K562 (cell line): Measurements from ENCODE around the gene IQGAP3. TPM values are rescaled to one million over a fixed set of nuclear protein-coding genes. Genes with fewer than 3 reads are reported as not detected.

Source experiments
- ASH1L ChIP-seq: fragments of 450-650 bp; IDR thresholded peaks from 2 replicates; pipeline ENCODE4 v1.6.1; 2018; ENCODE audit warnings: borderline replicate concordance, mild to moderate bottlenecking, low read depth; ENCODE audit not compliant: partially characterized antibody
- FOS ChIP-seq: IDR thresholded peaks from 3 replicates; pipeline ENCODE4 v1.6.1; 2011; ENCODE audit not compliant: insufficient read length; ENCODE audit errors: extremely low read depth
- FOSL1 ChIP-seq: fragments of 200-800 bp; sonication (Bioruptor generic); conservative IDR thresholded peaks from 2 replicates; pipeline ENCODE4 v1.6.1; 2016; ENCODE audit warnings: missing genetic modification characterization, missing compliant biosample characterization
- GTF2E2 ChIP-seq: fragments of 200-800 bp; sonication (Bioruptor generic); IDR thresholded peaks from 2 replicates; pipeline ENCODE4 v1.6.1; 2016; ENCODE audit warnings: missing genetic modification characterization, missing compliant biosample characterization
- ID3 ChIP-seq, 2 experiments: fragments of 250-450 bp in 1 of 2; fragments of 450-650 bp in 1 of 2; sonication (Bioruptor Pico) in 1 of 2; IDR thresholded peaks; 2 replicates each; pipeline versions ENCODE4 v1.6.1 to v1.8.0; 2016 to 2021; ENCODE audit warnings: mild to moderate bottlenecking in 2 of 2, moderate library complexity in 2 of 2, missing compliant biosample characterization in 1 of 2, missing genetic modification characterization in 1 of 2
- MAFK ChIP-seq: IDR thresholded peaks from 2 replicates; pipeline ENCODE4 v1.6.1; 2011; ENCODE audit warnings: low read length, improper control_type of control experiment
- PHF8 ChIP-seq: fragments of 200-600 bp; sonication (generic); IDR thresholded peaks from 2 replicates; pipeline ENCODE4 v1.6.1; 2012; ENCODE audit warnings: mixed run types, mild to moderate bottlenecking, inconsistent platforms, low read length, moderate library complexity, borderline replicate concordance
- PREB ChIP-seq: sonication (generic); formaldehyde crosslinking; IDR thresholded peaks from 2 replicates; pipeline ENCODE4 v1.8.1; 2023; ENCODE audit warnings: mild to moderate bottlenecking, missing genetic modification reagents
- RB1 ChIP-seq: fragments of 450-650 bp; IDR thresholded peaks from 2 replicates; pipeline ENCODE4 v1.6.1; 2017; ENCODE audit warnings: low read depth, mild to moderate bottlenecking
- SRSF1 ChIP-seq: fragments of 200-400 bp; formaldehyde crosslinking; IDR thresholded peaks from 2 replicates; pipeline ENCODE4 v1.6.1; 2017; ENCODE audit warnings: mild to moderate bottlenecking, low read depth, low read length, moderate library complexity
- STAT5A ChIP-seq: IDR thresholded peaks from 2 replicates; pipeline ENCODE4 v1.6.1; 2012; ENCODE audit warnings: low read length, inconsistent platforms, borderline replicate concordance
- TAL1 ChIP-seq: fragments of 450-650 bp; IDR thresholded peaks from 2 replicates; pipeline ENCODE4 v1.6.1; 2016; ENCODE audit warnings: mild to moderate bottlenecking
- ZBTB9 ChIP-seq: fragments of 450-650 bp; formaldehyde crosslinking; IDR thresholded peaks from 2 replicates; pipeline ENCODE4 v1.4.0; 2020; ENCODE audit warnings: mild to moderate bottlenecking, moderate library complexity
- ZNF224 ChIP-seq: sonication (generic); formaldehyde crosslinking; IDR thresholded peaks from 2 replicates; pipeline ENCODE4 v1.8.0; 2022; ENCODE audit warnings: mild to moderate bottlenecking, missing genetic modification reagents
- ZNF445 ChIP-seq: fragments of 250-450 bp; sonication (Bioruptor Pico); IDR thresholded peaks from 2 replicates; pipeline ENCODE4 v1.4.0; 2020; ENCODE audit warnings: low read depth, mild to moderate bottlenecking, moderate library complexity
- ZNF764 ChIP-seq: fragments of 250-450 bp; sonication (Bioruptor Pico); IDR thresholded peaks from 2 replicates; pipeline ENCODE4 v1.4.0; 2020; ENCODE audit warnings: low read depth, mild to moderate bottlenecking, moderate library complexity
- polyA plus RNA-seq, 8 experiments: library from polyadenylated mRNA; depleted of rRNA in 4 of 8; stranded (reverse) in 5 of 8; unstranded in 3 of 8; fragments of >200 nt; fragmentation: Nextera tagmentation in 2 of 8; fragmentation: Illumina TruSeq in 1 of 8; extraction: Ambion mirVana in 2 of 8; extraction: Trizol in 1 of 8; gene quantifications; 2 replicates each; pipeline versions ENCODE4 v1.2.1 to v1.2.3, GENCODE V29; 2011 to 2014; ENCODE audit warnings: inconsistent platforms in 1 of 8, missing spikeins in 1 of 8
- total RNA-seq, 7 experiments: library from RNA; depleted of rRNA in 6 of 7; stranded (reverse); fragments of >200 nt in 6 of 7; fragmentation: Illumina TruSeq in 2 of 7; extraction: Trizol in 2 of 7; gene quantifications; 2 replicates each; pipeline versions ENCODE4 v1.2.1 to v1.2.3, GENCODE V29; 2011 to 2021; ENCODE audit warnings: low replicate concordance in 1 of 7
- TF ChIP-seq, protein P1 (sequence below): IDR thresholded peaks from 2 replicates; pipeline ENCODE4 v1.6.1; 2016; ENCODE audit warnings: missing genetic modification characterization, missing compliant biosample characterization
- TF ChIP-seq, protein P2 (sequence below): sonication (generic); formaldehyde crosslinking; IDR thresholded peaks from 2 replicates; pipeline ENCODE4 v1.8.1; 2023; ENCODE audit warnings: missing genetic modification reagents, mild to moderate bottlenecking, borderline replicate concordance

The IQGAP3 gene
- total and polyA plus RNA-seq, 9 of the 15 experiments (the other 6 are each of a cell fraction or from before 2014, with no cell fraction given) = 1.4 to 16.6 (median 11.9) TPM

GRCh38 chr1:156571919-156572662 is at the start of gene IQGAP3 (continued):
- TF ChIP-seq, protein P1, sequence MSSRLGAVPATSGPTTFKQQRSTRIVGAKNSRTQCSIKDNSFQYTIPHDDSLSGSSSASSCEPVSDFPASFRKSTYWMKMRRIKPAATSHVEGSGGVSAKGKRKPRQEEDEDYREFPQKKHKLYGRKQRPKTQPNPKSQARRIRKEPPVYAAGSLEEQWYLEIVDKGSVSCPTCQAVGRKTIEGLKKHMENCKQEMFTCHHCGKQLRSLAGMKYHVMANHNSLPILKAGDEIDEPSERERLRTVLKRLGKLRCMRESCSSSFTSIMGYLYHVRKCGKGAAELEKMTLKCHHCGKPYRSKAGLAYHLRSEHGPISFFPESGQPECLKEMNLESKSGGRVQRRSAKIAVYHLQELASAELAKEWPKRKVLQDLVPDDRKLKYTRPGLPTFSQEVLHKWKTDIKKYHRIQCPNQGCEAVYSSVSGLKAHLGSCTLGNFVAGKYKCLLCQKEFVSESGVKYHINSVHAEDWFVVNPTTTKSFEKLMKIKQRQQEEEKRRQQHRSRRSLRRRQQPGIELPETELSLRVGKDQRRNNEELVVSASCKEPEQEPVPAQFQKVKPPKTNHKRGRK (tag) = no peak
- TF ChIP-seq ZNF764 (CRISPR knock-in tag) (no peak), ZNF224 (CRISPR knock-in tag) (no peak), FOSL1 (tag) (no peak), ZNF445 (CRISPR knock-in tag) (no peak), ZBTB9 (no peak), FOS (no peak), ASH1L (no peak), RB1 (peak; percentile 51; the same call in 1 of the 2 replicates), TAL1 (no peak), ID3 (CRISPR knock-in tag; IDR thresholded peaks at IDR 0.05) (no peak), ID3 (tag; IDR thresholded peaks at IDR 0.05) (no peak), PHF8 (peak; percentile 74; the same call in 1 of the 2 replicates), MAFK (no peak), GTF2E2 (tag) (no peak), PREB (no peak), SRSF1 (no peak), STAT5A (no peak)
- TF ChIP-seq, protein P2, sequence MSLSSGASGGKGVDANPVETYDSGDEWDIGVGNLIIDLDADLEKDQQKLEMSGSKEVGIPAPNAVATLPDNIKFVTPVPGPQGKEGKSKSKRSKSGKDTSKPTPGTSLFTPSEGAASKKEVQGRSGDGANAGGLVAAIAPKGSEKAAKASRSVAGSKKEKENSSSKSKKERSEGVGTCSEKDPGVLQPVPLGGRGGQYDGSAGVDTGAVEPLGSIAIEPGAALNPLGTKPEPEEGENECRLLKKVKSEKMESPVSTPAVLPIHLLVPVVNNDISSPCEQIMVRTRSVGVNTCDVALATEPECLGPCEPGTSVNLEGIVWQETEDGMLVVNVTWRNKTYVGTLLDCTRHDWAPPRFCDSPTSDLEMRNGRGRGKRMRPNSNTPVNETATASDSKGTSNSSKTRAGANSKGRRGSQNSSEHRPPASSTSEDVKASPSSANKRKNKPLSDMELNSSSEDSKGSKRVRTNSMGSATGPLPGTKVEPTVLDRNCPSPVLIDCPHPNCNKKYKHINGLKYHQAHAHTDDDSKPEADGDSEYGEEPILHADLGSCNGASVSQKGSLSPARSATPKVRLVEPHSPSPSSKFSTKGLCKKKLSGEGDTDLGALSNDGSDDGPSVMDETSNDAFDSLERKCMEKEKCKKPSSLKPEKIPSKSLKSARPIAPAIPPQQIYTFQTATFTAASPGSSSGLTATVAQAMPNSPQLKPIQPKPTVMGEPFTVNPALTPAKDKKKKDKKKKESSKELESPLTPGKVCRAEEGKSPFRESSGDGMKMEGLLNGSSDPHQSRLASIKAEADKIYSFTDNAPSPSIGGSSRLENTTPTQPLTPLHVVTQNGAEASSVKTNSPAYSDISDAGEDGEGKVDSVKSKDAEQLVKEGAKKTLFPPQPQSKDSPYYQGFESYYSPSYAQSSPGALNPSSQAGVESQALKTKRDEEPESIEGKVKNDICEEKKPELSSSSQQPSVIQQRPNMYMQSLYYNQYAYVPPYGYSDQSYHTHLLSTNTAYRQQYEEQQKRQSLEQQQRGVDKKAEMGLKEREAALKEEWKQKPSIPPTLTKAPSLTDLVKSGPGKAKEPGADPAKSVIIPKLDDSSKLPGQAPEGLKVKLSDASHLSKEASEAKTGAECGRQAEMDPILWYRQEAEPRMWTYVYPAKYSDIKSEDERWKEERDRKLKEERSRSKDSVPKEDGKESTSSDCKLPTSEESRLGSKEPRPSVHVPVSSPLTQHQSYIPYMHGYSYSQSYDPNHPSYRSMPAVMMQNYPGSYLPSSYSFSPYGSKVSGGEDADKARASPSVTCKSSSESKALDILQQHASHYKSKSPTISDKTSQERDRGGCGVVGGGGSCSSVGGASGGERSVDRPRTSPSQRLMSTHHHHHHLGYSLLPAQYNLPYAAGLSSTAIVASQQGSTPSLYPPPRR (CRISPR knock-in tag) = no peak
